Trophoblast cell (in vitro differentiated cells and primary cell): ENCODE measurements around the gene ALDH18A1.

Experiments used
- DNase-seq, 2 donors: peaks; one replicate each; pipeline ENCODE4 v3.0.0-alpha.2; 2016
- H2AFZ ChIP-seq: 2 replicates; pipeline ENCODE4 v1.6.1; 2013; ENCODE audit warnings: low read length, moderate library complexity, mild to moderate bottlenecking; ENCODE audit not compliant: insufficient read depth, poor library complexity
- H2AK5ac ChIP-seq: 2 replicates; pipeline ENCODE4 v1.6.1; 2013; ENCODE audit warnings: mild to moderate bottlenecking, low read length
- H2BK120ac ChIP-seq: 2 replicates; pipeline ENCODE4 v1.6.1; 2013; ENCODE audit warnings: low read length, mild to moderate bottlenecking, moderate library complexity; ENCODE audit not compliant: insufficient read depth, poor library complexity
- H2BK12ac ChIP-seq: 2 replicates; pipeline ENCODE4 v1.6.1; 2013; ENCODE audit warnings: mild to moderate bottlenecking, low read length, moderate library complexity
- H2BK5ac ChIP-seq: 2 replicates; pipeline ENCODE4 v1.6.1; 2013; ENCODE audit warnings: low read length, low read depth, moderate library complexity, mild to moderate bottlenecking; ENCODE audit not compliant: poor library complexity
- H3K14ac ChIP-seq: 2 replicates; pipeline ENCODE4 v1.6.1; 2013; ENCODE audit warnings: mild to moderate bottlenecking, low read length
- H3K18ac ChIP-seq: 2 replicates; pipeline ENCODE4 v1.6.1; 2013; ENCODE audit warnings: mild to moderate bottlenecking, low read length
- H3K23ac ChIP-seq: 2 replicates; pipeline ENCODE4 v1.6.1; 2013; ENCODE audit warnings: low read length
- H3K27ac ChIP-seq: 2 replicates; pipeline ENCODE4 v1.5.1; 2013; ENCODE audit warnings: low read depth, mild to moderate bottlenecking, inconsistent platforms, low read length, moderate library complexity
- H3K27me3 ChIP-seq: 2 replicates; pipeline ENCODE4 v1.6.1; 2013; ENCODE audit warnings: inconsistent platforms, mild to moderate bottlenecking, low read length, moderate library complexity; ENCODE audit not compliant: insufficient read depth
- H3K36me3 ChIP-seq, 2 experiments: 1 replicate in 1 of 2; 2 replicates in 1 of 2; pipeline ENCODE4 v1.6.1; 2013; ENCODE audit warnings: low read length in 2 of 2, mild to moderate bottlenecking in 2 of 2, moderate library complexity in 1 of 2; ENCODE audit not compliant: insufficient read depth in 2 of 2, control insufficient read depth in 1 of 2
- H3K4ac ChIP-seq: 2 replicates; pipeline ENCODE4 v1.6.1; 2013; ENCODE audit warnings: low read depth, mild to moderate bottlenecking, low read length, moderate library complexity
- H3K4me1 ChIP-seq, 2 experiments: 1 replicate in 1 of 2; 2 replicates in 1 of 2; pipeline ENCODE4 v1.6.1; 2013; ENCODE audit warnings: low read length in 2 of 2, mild to moderate bottlenecking in 2 of 2, moderate library complexity in 1 of 2; ENCODE audit not compliant: insufficient read depth in 2 of 2, control insufficient read depth in 1 of 2
- H3K4me2 ChIP-seq: 2 replicates; pipeline ENCODE4 v1.6.1; 2013; ENCODE audit warnings: inconsistent platforms, mild to moderate bottlenecking, low read length, moderate library complexity
- H3K4me3 ChIP-seq: 2 replicates; pipeline ENCODE4 v1.5.1; 2013; ENCODE audit warnings: mild to moderate bottlenecking, low read depth, low read length, inconsistent platforms
- H3K79me1 ChIP-seq: one replicate; pipeline ENCODE4 v1.6.1; 2013; ENCODE audit warnings: low read length
- H3K79me2 ChIP-seq: 2 replicates; pipeline ENCODE4 v1.6.1; 2013; ENCODE audit warnings: low read length, mild to moderate bottlenecking; ENCODE audit not compliant: control insufficient read depth, insufficient read depth, poor library complexity
- H3K9ac ChIP-seq: 2 replicates; pipeline ENCODE4 v1.6.1; 2013; ENCODE audit warnings: mild to moderate bottlenecking, low read length
- H3K9me3 ChIP-seq: 2 replicates; pipeline ENCODE4 v1.6.1; 2013; ENCODE audit warnings: low read depth, mild to moderate bottlenecking, control low read depth, inconsistent platforms, low read length; ENCODE audit not compliant: insufficient read depth
- H4K12ac ChIP-seq: 2 replicates; pipeline ENCODE4 v1.6.1; 2013; ENCODE audit warnings: low read depth, mild to moderate bottlenecking, low read length, moderate library complexity
- H4K8ac ChIP-seq: 2 replicates; pipeline ENCODE4 v1.6.1; 2013; ENCODE audit warnings: low read depth, mild to moderate bottlenecking, low read length, moderate library complexity
- H4K91ac ChIP-seq: one replicate; pipeline ENCODE4 v1.6.1; 2013; ENCODE audit warnings: low read depth, mild to moderate bottlenecking, low read length, moderate library complexity
- WGBS: extraction: QIAGEN DNeasy Blood & Tissue Kit; methylation state at CpG from one replicate; pipeline ENCODE4 v1.1.7; 2013; ENCODE audit warnings: missing lambda C conversion rate; ENCODE audit not compliant: insufficient read length, insufficient coverage; ENCODE audit errors: extremely low coverage; 5-methylcytosine and 5-hydroxymethylcytosine counted together

The ALDH18A1 gene

DNA sequence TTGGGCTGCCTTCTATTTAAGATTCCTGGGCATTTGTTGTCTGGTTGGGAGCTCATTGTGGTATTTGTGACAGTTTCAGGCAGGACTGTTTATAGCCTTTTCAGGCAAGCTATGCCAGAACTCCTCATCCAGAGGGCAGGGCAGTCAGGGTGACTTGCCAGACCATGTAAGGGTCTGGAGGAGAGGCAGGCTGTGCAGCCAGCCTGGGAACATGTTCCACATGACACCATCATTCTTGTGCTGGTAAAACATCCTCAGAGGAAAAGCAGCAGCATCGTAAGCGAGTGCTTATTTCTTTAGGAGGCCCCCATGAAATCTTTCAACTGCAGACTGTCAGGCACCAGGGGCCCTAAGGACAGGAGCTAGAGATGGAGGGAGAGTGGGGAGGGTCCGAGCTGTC lies 51.3 kb downstream of the ALDH18A1 start:
- no peak overlapping the region for H4K91ac ChIP-seq
- H4K8ac ChIP-seq: no peak overlapping the region
- H3K9ac ChIP-seq: no peak overlapping the region
- H3K4ac ChIP-seq: no peak overlapping the region
- no peak overlapping the region for H2BK120ac ChIP-seq
- no peak overlapping the region for H2BK12ac ChIP-seq
- H2BK5ac ChIP-seq: no peak overlapping the region
- H3K79me2 ChIP-seq: no peaks in the 10 kb centered on the region
- peaks cover 27 to 32% of the 10 kb centered on the region in 2 experiments for H3K36me3 ChIP-seq
- H3K4me3 ChIP-seq: no peak overlapping the region
- DNase-seq: no peak
- no peak overlapping the region for H2AK5ac ChIP-seq
- WGBS: no CpG with 5 or more reads among the region's 3 CpGs
- H4K12ac ChIP-seq: no peak overlapping the region
- peaks cover 8 to 9% of the 10 kb centered on the region in 2 experiments for H3K4me1 ChIP-seq
- no peak overlapping the region for H3K4me2 ChIP-seq
- H3K18ac ChIP-seq: no peak overlapping the region
- H3K14ac ChIP-seq: no peak overlapping the region
- H3K79me1 ChIP-seq: no peaks in the 10 kb centered on the region
- no peaks in the 10 kb centered on the region for H3K27me3 ChIP-seq
- no peaks in the 10 kb centered on the region for H3K9me3 ChIP-seq
- H2AFZ ChIP-seq: no peak overlapping the region
- H3K27ac ChIP-seq: peak overlapping the region; percentile 22
- no peak overlapping the region for H3K23ac ChIP-seq

DNA sequence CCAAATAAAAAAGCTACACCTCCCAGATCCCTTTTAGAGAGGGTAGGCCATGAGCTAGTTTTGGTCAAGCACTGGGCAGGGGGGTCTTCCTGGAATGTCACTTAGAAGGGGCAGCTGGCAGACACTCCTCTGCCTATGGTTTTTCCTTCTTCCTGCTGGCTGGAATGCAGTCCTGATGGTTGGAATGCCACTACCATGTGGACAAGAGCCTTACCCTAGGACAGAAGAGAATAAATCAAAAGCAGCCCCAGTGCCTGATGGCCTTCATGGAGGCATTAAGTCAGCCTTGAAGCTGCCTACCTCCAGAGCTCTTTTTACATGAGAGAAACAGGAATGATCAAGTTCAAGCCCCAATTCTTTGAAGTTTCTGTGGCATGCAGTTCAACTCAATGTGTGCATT lies 51.9 kb downstream of the ALDH18A1 start:
- no peaks in the 10 kb centered on the region for H3K27me3 ChIP-seq
- DNase-seq: peak in 1 of 2 donors; percentile 29
- no peak overlapping the region for H2BK12ac ChIP-seq
- H3K4me1 ChIP-seq: peaks cover 8 to 9% of the 10 kb centered on the region in 2 experiments
- H3K18ac ChIP-seq: no peak overlapping the region
- H3K14ac ChIP-seq: no peak overlapping the region
- no peaks in the 10 kb centered on the region for H3K9me3 ChIP-seq
- no peak overlapping the region for H3K4me2 ChIP-seq
- no peak overlapping the region for H4K12ac ChIP-seq
- no peak overlapping the region for H3K4me3 ChIP-seq
- H3K23ac ChIP-seq: no peak overlapping the region
- H4K91ac ChIP-seq: no peak overlapping the region
- no peak overlapping the region for H2BK120ac ChIP-seq
- H3K4ac ChIP-seq: no peak overlapping the region
- no peaks in the 10 kb centered on the region for H3K79me2 ChIP-seq
- H2AFZ ChIP-seq: no peak overlapping the region
- H2BK5ac ChIP-seq: no peak overlapping the region
- H4K8ac ChIP-seq: no peak overlapping the region
- no peaks in the 10 kb centered on the region for H3K79me1 ChIP-seq
- H2AK5ac ChIP-seq: no peak overlapping the region
- peaks cover 24 to 27% of the 10 kb centered on the region in 2 experiments for H3K36me3 ChIP-seq
- no peak overlapping the region for H3K27ac ChIP-seq
- H3K9ac ChIP-seq: no peak overlapping the region

GRCh38 chr10:95602382-95602781 lies 54.1 kb downstream of the ALDH18A1 start:
- Histone ChIP-seq H2AK5ac (no peak overlapping the region), H3K27ac (no peak overlapping the region), H3K79me2 (no peaks in the 10 kb centered on the region), H4K91ac (no peak overlapping the region), H3K9me3 (no peaks in the 10 kb centered on the region), H2BK120ac (no peak overlapping the region), H2BK5ac (no peak overlapping the region), H3K9ac (no peak overlapping the region), H3K79me1 (no peaks in the 10 kb centered on the region), H3K18ac (no peak overlapping the region), H3K4me2 (no peak overlapping the region), H2BK12ac (no peak overlapping the region), H4K12ac (no peak overlapping the region), H2AFZ (no peak overlapping the region), H3K36me3 (peaks cover 11% of the 10 kb centered on the region in 2 experiments), H3K23ac (no peak overlapping the region), H4K8ac (no peak overlapping the region), H3K4me1 (peaks cover 8 to 9% of the 10 kb centered on the region in 2 experiments), H3K27me3 (no peaks in the 10 kb centered on the region), H3K14ac (no peak overlapping the region), H3K4ac (no peak overlapping the region), H3K4me3 (no peak overlapping the region)
- DNase-seq: no peak
- WGBS: no CpG with 5 or more reads among the region's 6 CpGs

DNA sequence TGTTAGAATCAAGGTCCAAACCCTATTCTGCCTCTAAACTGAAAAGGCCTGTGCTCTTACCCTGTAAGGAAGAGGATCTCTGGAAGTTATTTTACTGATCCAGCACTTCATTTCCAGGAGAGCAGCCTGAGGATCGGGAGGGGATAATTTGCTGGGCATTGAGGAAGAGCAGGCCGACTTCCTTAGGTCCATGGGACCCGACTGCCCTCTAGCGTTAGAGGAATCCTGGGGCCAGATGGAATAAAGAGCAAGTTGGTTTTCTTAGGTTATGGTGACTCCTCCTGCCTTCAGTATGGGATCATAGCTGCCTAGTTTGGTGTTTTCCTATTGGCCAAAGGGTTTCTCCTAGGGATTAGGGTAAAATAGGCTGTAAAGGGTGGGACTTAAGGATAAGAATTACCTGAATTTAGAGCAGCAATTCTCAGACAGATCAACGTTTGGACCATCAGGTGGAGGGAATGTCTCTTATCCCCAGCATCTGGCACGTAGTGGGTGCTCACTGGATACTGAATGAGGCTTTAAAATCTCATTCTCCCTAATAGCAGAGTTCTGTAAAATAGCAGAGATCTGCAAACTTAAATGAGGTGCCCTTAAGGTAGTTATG lies 55.3 kb downstream of the ALDH18A1 start:
- Histone ChIP-seq H3K27me3 (no peaks in the 10 kb centered on the region), H3K36me3 (peaks cover 2 to 5% of the 10 kb centered on the region in 2 experiments), H3K9ac (no peak overlapping the region), H2BK5ac (no peak overlapping the region), H3K4me1 (peaks cover 8 to 9% of the 10 kb centered on the region in 2 experiments), H4K12ac (no peak overlapping the region), H3K14ac (no peak overlapping the region), H3K79me2 (no peaks in the 10 kb centered on the region), H2AK5ac (no peak overlapping the region), H3K4ac (no peak overlapping the region), H3K79me1 (no peaks in the 10 kb centered on the region), H3K27ac (no peak overlapping the region), H3K18ac (no peak overlapping the region), H3K23ac (no peak overlapping the region), H2AFZ (no peak overlapping the region), H4K91ac (no peak overlapping the region), H3K4me2 (no peak overlapping the region), H2BK12ac (no peak overlapping the region), H2BK120ac (no peak overlapping the region), H3K9me3 (no peaks in the 10 kb centered on the region), H3K4me3 (no peak overlapping the region), H4K8ac (no peak overlapping the region)
- WGBS: no CpG with 5 or more reads among the region's 6 CpGs
- peak; percentile 81 to 93 for DNase-seq
